Measurements from ENCODE around the gene HIVEP2.

Gene HIVEP2

GRCh38 chr6:142758629-142759025 lies 186.3 kb downstream of the HIVEP2 start:
- DNase-seq (ENCODE audit: low read depth) = no peak
- TF ChIP-seq CTCF (IDR thresholded peaks at IDR 0.05; ENCODE audit: control insufficient read depth, insufficient read depth, low read depth, low read length, missing control alignments) = no peak

GRCh38 chr6:142757852-142758628 lies 186.9 kb downstream of the HIVEP2 start:
- no peak overlapping the region for H3K4me3 ChIP-seq (ENCODE audit: control insufficient read depth, low read depth, low read length)
- no peak for TF ChIP-seq CTCF (IDR thresholded peaks at IDR 0.05; ENCODE audit: control insufficient read depth, insufficient read depth, low read depth, low read length, missing control alignments)
- no peak for DNase-seq (ENCODE audit: low read depth)

More at GRCh38 chr6:142758629-142759025, 186.3 kb downstream of the HIVEP2 start:
- H3K4me3 ChIP-seq (ENCODE audit: control insufficient read depth, low read depth, low read length) = no peak overlapping the region

GRCh38 chr6:142756215-142756630 lies 188.8 kb downstream of the HIVEP2 start:
- TF ChIP-seq CTCF (IDR thresholded peaks at IDR 0.05; ENCODE audit: control insufficient read depth, insufficient read depth, low read depth, low read length, missing control alignments) = peak; percentile 30
- H3K4me3 ChIP-seq (ENCODE audit: control insufficient read depth, low read depth, low read length) = no peak overlapping the region
- peak; percentile 57 for DNase-seq (ENCODE audit: low read depth)

- TF ChIP-seq CTCF (IDR thresholded peaks at IDR 0.05; ENCODE audit: control insufficient read depth, insufficient read depth, low read depth, low read length, missing control alignments) = no peak
- no peak overlapping the region for H3K4me3 ChIP-seq (ENCODE audit: control insufficient read depth, low read depth, low read length)
- DNase-seq (ENCODE audit: low read depth) = no peak
Observed at GRCh38 chr6:142753196-142753595, 191.8 kb downstream of the HIVEP2 start.

- TF ChIP-seq CTCF (IDR thresholded peaks at IDR 0.05; ENCODE audit: control insufficient read depth, insufficient read depth, low read depth, low read length, missing control alignments) = no peak
Observed at GRCh38 chr6:142752348-142752747, 192.6 kb downstream of the HIVEP2 start.

DNA sequence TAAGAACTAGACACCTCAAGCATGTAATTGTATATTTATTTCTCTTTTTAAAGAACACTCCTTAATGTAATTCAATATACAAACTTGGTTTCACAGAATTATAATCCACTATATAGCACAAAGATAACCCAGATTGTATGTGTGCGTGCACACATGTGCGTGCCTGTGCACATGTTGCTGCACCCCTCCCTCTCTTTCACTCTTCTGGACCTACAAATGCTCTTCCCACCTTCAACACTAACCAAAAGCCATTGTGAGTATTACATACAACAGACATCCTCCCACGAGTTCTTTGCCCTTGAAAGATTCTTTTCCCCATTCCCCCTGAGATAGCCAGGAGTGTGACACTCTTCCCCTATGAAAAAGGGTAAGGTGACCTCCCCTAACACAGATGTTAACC lies 193.5 kb downstream of the HIVEP2 start:
- no peak for DNase-seq (ENCODE audit: low read depth)
- no peak for TF ChIP-seq CTCF (IDR thresholded peaks at IDR 0.05; ENCODE audit: control insufficient read depth, insufficient read depth, low read depth, low read length, missing control alignments)
- H3K4me3 ChIP-seq (ENCODE audit: control insufficient read depth, low read depth, low read length) = no peak overlapping the region

More at GRCh38 chr6:142752348-142752747, 192.6 kb downstream of the HIVEP2 start:
- H3K4me3 ChIP-seq (ENCODE audit: control insufficient read depth, low read depth, low read length) = no peak overlapping the region
- no peak for DNase-seq (ENCODE audit: low read depth)

Data from AG09309 (cell line).